DOHH2 (cell line): ENCODE data around the gene ZNF860.

Experiments used
- CTCF ChIP-seq: fragments of 200-600 bp; sonication (generic); IDR thresholded peaks from one replicate; pipeline ENCODE4 v1.5.1; 2014; ENCODE audit warnings: antibody characterized with exemption, mild to moderate bottlenecking, low read depth, low read length; ENCODE audit not compliant: poor library complexity, severe bottlenecking
- EZH2phosphoT487 ChIP-seq: fragments of 200-600 bp; sonication (generic); IDR thresholded peaks from 2 replicates; pipeline ENCODE4 v1.6.1; 2017; ENCODE audit warnings: borderline replicate concordance, mild to moderate bottlenecking, antibody characterized with exemption, low read length, moderate library complexity, mixed read lengths

- TF ChIP-seq CTCF (no peak), EZH2phosphoT487 (no peak)
These were observed 33.9 kb upstream of the ZNF860 start for GRCh38 chr3:31947671-31948091.
